GM18907 (cell line): Measurements from ENCODE around the gene BCKDHA.
"Not testable (repeated sequence)": the region's sequence is repeated elsewhere in the genome, so short reads cannot be mapped to it uniquely, and the experiment has no call there.

Experiments used
- ATAC-seq: cut with Tn5 transposase; IDR thresholded peaks from one replicate; pipeline ENCODE4 v1.9.1; 2021; ENCODE audit warnings: mild to moderate bottlenecking, moderate library complexity; ENCODE audit not compliant: unreplicated experiment

The BCKDHA gene

DNA sequence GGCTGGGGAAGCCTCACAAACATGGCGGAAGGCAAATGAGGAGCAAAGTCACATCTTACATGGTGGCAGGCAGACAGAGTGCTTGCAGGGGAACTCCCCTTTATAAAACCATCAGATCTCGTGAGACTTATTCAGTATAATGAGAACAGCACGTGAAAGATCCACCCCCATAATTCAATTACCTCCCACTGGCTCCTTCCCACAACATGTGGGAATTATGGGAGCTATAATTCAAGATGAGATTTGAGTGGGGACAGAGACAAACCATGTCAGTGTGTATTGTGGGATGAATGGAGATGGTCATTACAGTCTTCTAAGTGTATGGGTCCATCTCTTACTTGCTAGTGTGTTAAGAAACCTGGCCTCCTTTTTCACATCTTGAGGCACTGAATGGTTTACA, 4.4 kb downstream of the BCKDHA start:
- no peak for ATAC-seq

GRCh38 chr19:41403181-41403970, 5.8 kb downstream of the BCKDHA start:
- ATAC-seq, result no peak

- ATAC-seq, result no peak
Measured at GRCh38 chr19:41405776-41406175, 8.2 kb downstream of the BCKDHA start.

GRCh38 chr19:41407271-41407670, 9.7 kb downstream of the BCKDHA start:
- no peak for ATAC-seq

GRCh38 chr19:41408256-41408655, 10.6 kb downstream of the BCKDHA start:
- ATAC-seq, result no peak

DNA sequence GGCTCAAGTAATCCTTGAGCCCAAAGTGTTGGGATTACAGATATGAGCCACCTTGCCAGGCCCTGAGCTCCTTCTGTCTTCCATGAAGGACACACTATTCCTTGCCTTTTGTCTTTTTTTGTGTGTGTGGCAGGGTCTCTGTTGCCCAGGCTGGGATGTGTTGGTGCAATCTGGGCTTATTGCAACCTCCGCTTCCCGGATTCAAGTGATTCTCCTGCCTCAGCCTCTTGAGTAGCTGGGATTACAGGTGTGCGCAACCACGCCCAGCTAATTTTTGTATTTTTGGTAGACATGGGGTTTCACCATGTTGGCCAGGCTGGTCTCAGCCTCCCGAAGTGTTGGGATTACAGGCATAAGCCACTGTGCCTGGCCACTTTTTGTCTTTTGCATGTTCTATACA, 11.2 kb downstream of the BCKDHA start:
- not testable (repeated sequence) for ATAC-seq

DNA sequence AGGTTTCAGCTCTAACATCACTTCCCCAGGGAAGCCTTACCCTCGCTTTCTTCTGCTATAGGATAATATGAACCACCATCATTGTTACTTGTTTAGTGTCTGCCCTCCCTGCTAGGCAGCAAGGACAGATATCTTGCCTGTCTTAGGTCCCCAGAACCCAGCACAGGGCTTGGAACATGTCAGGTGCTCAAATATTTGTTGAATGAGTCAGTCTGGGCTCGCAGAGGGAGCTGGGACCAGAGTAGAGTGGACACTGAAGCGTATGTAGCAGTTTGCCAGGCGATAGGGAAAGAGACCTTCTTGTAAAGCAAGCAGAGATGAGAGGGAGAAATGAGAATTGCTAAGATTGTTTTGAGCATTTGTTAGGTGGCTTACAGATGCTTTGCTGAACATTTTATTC, 11.7 kb downstream of the BCKDHA start:
- no peak for ATAC-seq

DNA sequence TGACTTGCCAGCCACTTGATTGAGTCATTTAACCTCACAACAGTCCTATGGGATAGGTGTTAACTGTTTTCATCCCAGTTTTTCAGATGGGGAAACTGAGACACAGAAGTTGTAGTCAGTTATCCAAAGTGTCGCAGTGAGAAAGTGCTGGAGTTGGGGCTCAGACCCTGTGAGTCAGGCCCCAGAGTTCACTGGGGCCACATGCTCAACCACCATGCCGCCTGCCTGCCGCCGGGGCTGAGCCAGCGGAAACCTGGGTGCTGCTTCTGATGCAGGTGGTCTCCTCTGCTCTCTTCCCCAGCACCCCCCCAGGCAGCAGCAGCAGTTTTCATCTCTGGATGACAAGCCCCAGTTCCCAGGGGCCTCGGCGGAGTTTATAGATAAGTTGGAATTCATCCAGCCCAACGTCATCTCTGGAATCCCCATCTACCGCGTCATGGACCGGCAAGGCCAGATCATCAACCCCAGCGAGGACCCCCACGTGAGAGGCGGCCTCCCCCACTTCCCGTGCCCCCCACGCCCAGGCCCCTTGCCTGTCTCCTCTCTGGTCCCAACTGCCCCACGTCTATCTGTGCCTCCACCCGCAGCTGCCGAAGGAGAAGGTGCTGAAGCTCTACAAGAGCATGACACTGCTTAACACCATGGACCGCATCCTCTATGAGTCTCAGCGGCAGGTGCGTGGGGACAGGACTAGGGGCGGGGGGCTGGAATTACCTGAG, 12.9 kb downstream of the BCKDHA start:
- ATAC-seq, result no peak

- ATAC-seq, result no peak
Measured at GRCh38 chr19:41411100-41411967, 13.7 kb downstream of the BCKDHA start.

- ATAC-seq, result no peak
Measured at GRCh38 chr19:41411968-41412265, 14.3 kb downstream of the BCKDHA start.

- no peak for ATAC-seq
Measured at GRCh38 chr19:41412953-41413352, 15.3 kb downstream of the BCKDHA start.

DNA sequence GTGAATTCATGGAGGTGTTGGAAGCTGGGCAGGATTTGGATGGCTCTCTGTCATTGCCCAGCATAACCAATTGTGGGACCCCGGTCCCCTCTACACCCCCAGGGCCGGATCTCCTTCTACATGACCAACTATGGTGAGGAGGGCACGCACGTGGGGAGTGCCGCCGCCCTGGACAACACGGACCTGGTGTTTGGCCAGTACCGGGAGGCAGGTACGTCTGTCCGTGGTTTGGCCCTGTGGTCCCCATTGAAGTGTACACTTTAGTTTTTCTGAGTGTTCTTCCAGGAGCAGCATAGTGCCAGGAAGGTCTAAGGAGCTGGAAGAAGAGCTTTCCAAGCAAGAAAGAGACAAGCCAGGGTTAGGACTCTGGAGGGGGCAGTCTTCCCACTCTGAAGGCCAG, 16.3 kb downstream of the BCKDHA start:
- no peak for ATAC-seq

DNA sequence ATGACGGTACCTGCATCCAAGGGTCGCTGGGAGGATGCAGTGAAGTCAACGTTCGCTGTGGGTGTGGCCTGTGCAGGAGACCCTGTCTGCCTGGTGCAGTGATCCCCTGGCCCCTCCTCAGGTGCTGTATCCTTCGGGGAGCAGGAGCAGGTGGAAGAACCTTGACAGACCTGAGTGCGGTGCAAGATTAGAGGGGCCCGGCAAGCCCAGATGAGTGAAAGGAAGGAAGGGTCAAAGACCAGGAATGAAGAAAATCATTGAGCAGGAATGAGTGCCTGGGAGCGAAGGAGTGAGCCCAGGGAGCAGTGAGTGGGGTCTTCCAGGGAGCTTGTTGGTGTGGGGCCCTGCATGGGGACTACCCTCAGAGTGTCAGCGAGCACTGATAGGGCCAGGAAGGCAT, 16.8 kb downstream of the BCKDHA start:
- ATAC-seq, result no peak

DNA sequence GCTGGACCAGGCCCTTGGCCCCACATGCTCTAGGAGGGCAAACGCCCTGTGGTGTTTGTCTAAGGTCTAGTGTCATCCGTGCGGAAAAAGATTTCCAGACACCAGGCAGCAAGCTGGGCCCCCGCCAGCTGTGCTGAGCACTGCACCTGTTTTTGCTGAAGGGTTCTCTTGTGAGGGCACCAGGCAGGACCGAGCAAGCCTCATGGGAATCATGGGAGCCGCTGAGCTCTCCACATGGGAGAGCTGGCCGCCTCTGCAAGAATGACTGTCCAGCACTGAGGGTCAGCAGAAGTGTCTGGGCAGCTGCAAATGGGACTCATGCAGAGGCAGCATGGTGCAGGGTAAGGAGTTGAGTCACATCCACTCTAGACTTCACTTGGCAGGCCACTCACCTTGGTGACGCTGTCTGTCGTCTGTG, 17.5 kb downstream of the BCKDHA start:
- ATAC-seq, result no peak

- ATAC-seq, result no peak
Measured at GRCh38 chr19:41416194-41416674, 18.6 kb downstream of the BCKDHA start.

GRCh38 chr19:41420101-41420880, 22.7 kb downstream of the BCKDHA start:
- no peak for ATAC-seq

- ATAC-seq, result no peak
Measured at GRCh38 chr19:41421314-41421713, 23.7 kb downstream of the BCKDHA start.

GRCh38 chr19:41421973-41422372, 24.4 kb downstream of the BCKDHA start:
- ATAC-seq, result no peak

DNA sequence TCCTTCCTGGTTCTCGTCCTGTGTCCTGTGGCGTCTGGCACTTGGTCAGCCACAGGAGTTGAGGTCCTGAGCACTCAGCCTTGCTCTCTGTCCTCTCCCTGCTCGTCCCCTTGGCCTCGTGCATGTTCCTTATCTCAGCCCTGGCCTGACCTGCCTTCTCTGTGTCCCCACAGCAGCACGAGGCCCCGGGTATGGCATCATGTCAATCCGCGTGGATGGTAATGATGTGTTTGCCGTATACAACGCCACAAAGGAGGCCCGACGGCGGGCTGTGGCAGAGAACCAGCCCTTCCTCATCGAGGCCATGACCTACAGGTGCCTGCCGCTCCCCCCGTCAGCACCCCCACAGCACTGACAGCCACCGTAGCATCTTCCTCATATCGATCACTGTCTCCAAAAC, 24.8 kb downstream of the BCKDHA start:
- no peak for ATAC-seq

DNA sequence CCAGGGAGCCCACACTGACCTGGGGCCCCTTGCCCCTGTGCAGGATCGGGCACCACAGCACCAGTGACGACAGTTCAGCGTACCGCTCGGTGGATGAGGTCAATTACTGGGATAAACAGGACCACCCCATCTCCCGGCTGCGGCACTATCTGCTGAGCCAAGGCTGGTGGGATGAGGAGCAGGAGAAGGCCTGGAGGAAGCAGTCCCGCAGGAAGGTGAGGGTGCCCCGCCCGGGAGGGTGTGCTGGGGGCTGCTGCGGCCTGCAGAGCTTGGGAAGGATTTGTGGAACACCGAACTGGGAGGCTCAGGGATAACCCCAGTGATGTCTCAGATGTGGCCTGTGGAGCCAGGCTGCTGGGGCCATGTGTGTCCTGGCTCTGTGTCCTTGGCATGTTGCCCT, 25.3 kb downstream of the BCKDHA start:
- no peak for ATAC-seq
